Measurements from ENCODE around the gene NR2F2. TPM values are rescaled to one million over a fixed set of nuclear protein-coding genes. Genes with fewer than 3 reads are reported as not detected.

Gene NR2F2
- polyA plus RNA-seq, 1 experiment, result 63.1 TPM

DNA sequence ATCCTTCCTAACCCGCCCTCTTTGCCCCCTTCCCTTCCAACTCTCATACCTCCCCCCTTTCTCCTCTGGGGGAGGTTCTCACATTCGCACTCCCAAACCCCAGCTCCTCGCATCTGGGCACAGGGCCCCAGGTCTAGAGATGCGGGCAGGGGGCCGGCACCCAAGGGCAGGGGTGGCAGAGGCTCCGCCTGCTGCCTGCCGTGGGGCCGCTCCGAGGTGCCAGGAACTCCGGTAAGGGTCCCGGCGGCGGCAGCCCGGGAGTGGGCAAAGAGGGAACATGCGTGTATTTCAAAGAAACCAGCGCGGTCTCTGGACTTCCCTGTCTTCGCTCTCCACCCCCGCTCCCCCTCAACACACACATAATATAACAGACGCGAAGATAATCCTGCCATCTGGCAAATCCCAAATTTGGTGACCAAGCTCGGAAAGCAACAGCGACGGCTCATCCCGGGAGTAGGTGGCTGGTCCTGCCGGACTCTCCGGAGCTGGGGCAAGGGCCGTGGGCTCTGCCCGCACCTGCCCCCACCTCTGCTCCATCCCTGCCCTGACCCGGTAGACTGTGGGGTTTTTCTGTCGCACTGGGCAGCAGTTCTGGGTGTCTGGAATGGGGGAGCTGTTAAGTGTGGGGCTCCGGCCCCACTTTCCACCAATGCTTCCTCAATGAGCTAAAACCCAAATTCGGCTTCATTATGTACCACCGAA lies 31.0 kb downstream of the NR2F2 start:
- H3K9me3 ChIP-seq (ENCODE audit: control insufficient read depth, insufficient read depth, low read length), result peaks cover 8% of the 10 kb centered on the region; the same call in 1 of the 2 replicates
- peaks cover 6% of the 10 kb centered on the region for H3K27me3 ChIP-seq (ENCODE audit: control insufficient read depth, insufficient read depth, low read length)
- DNase-seq (ENCODE audit: low read depth, low spot score), result no peak
- H3K27ac ChIP-seq (ENCODE audit: low read depth, low read length), result no peak overlapping the region
- TF ChIP-seq, protein P1, sequence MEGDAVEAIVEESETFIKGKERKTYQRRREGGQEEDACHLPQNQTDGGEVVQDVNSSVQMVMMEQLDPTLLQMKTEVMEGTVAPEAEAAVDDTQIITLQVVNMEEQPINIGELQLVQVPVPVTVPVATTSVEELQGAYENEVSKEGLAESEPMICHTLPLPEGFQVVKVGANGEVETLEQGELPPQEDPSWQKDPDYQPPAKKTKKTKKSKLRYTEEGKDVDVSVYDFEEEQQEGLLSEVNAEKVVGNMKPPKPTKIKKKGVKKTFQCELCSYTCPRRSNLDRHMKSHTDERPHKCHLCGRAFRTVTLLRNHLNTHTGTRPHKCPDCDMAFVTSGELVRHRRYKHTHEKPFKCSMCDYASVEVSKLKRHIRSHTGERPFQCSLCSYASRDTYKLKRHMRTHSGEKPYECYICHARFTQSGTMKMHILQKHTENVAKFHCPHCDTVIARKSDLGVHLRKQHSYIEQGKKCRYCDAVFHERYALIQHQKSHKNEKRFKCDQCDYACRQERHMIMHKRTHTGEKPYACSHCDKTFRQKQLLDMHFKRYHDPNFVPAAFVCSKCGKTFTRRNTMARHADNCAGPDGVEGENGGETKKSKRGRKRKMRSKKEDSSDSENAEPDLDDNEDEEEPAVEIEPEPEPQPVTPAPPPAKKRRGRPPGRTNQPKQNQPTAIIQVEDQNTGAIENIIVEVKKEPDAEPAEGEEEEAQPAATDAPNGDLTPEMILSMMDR (IDR thresholded peaks at IDR 0.05; ENCODE audit: low read depth, low read length), result no peak
- peak overlapping the region; percentile 63 for H3K4me3 ChIP-seq (ENCODE audit: low read depth, low read length)
- CTCF ChIA-PET, result interaction anchor here (0.7 to 1.6 kb wide), 2 partner anchors 13 to 873 kb away, joined by 4 to 5 read pairs; no protein-coding TSS in a partner anchor
- POLR2A ChIA-PET, result no interaction called here

DNA sequence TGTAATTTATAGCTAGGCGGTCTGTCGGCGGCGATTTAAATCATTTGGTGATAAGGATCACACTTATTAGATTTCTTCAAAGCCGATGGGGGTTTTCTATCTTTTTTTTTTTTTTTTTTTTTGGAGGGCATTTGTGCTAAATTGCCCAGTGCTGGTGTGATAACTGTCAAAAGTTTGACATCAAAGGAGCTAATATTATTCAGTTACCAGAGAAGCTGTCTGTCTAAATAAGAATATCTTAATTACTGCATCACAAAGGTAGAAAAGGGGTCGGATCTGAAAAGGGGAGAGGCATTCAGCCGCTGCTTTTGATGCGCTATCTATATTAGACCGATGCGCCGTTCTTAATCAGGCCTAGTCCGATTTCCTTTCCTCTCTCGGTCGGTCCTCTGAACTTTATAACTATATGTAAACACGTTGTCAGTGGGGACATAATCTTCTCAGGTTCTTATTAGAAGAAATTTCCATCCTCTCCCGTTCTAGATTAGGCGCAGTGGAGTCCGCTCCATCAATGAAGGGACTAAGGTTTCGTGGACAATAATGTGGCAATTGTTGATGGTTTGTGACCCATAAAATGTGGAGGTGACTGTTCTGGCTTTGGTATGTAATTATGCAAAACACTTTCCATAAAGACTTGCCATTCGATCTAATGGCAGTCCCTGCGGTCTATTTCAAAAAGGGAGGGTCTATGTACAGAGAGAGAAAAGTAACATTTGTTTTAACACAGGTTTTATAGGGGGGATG lies 31.7 kb downstream of the NR2F2 start:
- no peak overlapping the region for H3K27ac ChIP-seq (ENCODE audit: low read depth, low read length)
- TF ChIP-seq, protein P1 (IDR thresholded peaks at IDR 0.05; ENCODE audit: low read depth, low read length), result no peak
- no peak for DNase-seq (ENCODE audit: low read depth, low spot score)
- H3K27me3 ChIP-seq (ENCODE audit: control insufficient read depth, insufficient read depth, low read length), result peaks cover 12% of the 10 kb centered on the region
- peaks cover 12% of the 10 kb centered on the region for H3K9me3 ChIP-seq (ENCODE audit: control insufficient read depth, insufficient read depth, low read length)
- POLR2A ChIA-PET, result no interaction called here
- CTCF ChIA-PET, result interaction anchor here (0.6 kb wide), 2 partner anchors 34 to 223 kb away, joined by 5 to 7 read pairs; no protein-coding TSS in a partner anchor
- H3K4me3 ChIP-seq (ENCODE audit: low read depth, low read length), result no peak overlapping the region

DNA sequence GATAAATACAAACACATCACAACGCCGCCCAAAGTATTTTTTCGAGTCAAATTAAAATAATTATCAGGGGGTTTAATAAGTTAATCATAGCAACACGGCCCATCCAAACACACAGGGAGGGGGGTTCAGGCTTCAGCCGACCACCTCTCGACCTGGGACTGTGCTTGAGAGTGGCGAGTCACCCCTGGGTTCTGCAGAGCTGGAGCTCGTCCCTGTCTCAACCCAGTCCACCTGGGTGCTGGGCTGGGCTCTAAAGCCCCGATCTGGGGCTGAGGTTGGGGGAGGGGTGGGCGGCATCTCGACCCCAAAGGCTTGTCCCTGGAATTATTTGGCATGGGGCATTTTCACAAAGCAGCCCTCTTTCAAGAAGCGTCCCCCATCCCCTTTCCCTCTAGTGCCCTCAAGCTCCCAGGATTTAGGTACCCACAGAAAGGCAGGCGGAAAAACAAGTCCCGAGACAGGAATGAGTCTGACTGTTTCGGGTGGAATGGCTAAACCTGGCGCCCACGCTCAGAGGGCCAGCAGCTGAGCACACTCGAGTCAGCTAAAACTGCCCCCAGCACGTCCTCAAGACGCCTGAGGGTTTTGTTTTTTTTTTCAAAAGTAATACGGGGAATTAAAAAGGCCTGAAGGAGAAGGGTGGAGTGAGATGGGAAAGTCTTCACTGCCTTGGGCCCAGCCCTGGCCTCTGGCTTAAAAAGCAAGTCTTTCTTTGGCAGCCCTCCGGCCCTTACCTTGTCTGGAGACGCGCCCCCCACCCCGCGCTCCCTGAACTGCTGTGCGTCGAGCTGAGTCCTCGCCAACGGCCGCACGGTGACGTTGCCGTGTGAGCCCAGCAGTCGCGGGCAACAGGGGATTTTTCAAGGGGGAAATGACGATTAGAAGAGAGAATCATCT lies 32.5 kb downstream of the NR2F2 start:
- Histone ChIP-seq H3K27me3 (ENCODE audit: control insufficient read depth, insufficient read depth, low read length) (peaks cover 20% of the 10 kb centered on the region), H3K9me3 (ENCODE audit: control insufficient read depth, insufficient read depth, low read length) (peaks cover 16% of the 10 kb centered on the region), H3K27ac (ENCODE audit: low read depth, low read length) (no peak overlapping the region), H3K4me3 (ENCODE audit: low read depth, low read length) (no peak overlapping the region)
- ChIA-PET POLR2A (no interaction called here), CTCF (no interaction called here)
- no peak for DNase-seq (ENCODE audit: low read depth, low spot score)
- TF ChIP-seq, protein P1 (IDR thresholded peaks at IDR 0.05; ENCODE audit: low read depth, low read length), result no peak

DNA sequence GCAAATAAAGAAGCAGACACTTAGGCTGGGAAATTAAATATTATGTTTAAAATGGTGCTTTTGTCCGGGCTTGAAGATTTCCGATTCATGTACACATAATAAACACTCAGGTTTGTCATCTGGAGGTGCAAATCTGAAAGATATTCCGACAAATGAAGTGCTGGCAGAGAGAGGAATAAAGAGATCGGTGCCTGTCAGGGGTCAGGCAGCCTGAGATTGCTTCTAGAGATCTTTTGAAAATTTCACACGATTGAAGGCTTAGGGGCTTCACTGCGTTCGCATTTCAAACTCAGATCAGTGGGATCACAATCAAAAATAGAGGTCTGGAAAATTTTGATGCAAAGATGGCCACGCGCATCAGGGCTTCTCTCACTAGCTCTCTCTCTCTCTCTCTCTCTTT lies 33.2 kb downstream of the NR2F2 start:
- H3K4me3 ChIP-seq (ENCODE audit: low read depth, low read length), result no peak overlapping the region
- DNase-seq (ENCODE audit: low read depth, low spot score), result no peak
- ChIA-PET CTCF (no interaction called here), POLR2A (no interaction called here)
- TF ChIP-seq, protein P1 (IDR thresholded peaks at IDR 0.05; ENCODE audit: low read depth, low read length), result no peak
- no peak overlapping the region for H3K27ac ChIP-seq (ENCODE audit: low read depth, low read length)
- peaks cover 25% of the 10 kb centered on the region for H3K27me3 ChIP-seq (ENCODE audit: control insufficient read depth, insufficient read depth, low read length)
- peaks cover 23% of the 10 kb centered on the region for H3K9me3 ChIP-seq (ENCODE audit: control insufficient read depth, insufficient read depth, low read length)
